Muscle of leg (tissue), 11 donors: ENCODE measurements around the gene SEL1L3. TPM values are rescaled to one million over a fixed set of nuclear protein-coding genes. Genes with fewer than 3 reads are reported as not detected.

Experiments
- DNase-seq: peaks from one replicate; pipeline ENCODE4 v3.0.0; 2013
- H3K27ac ChIP-seq: one replicate; pipeline ENCODE4 v1.5.1; 2013; ENCODE audit warnings: mild to moderate bottlenecking, low read length, control low read depth
- H3K27me3 ChIP-seq: one replicate; pipeline ENCODE4 v1.6.1; 2013; ENCODE audit warnings: low read length; ENCODE audit not compliant: control insufficient read depth, insufficient read depth
- H3K36me3 ChIP-seq: one replicate; pipeline ENCODE4 v1.6.1; 2013; ENCODE audit warnings: low read length; ENCODE audit not compliant: control insufficient read depth, insufficient read depth
- H3K4me1 ChIP-seq: one replicate; pipeline ENCODE4 v1.6.1; 2013; ENCODE audit warnings: low read length; ENCODE audit not compliant: control insufficient read depth, insufficient read depth
- H3K4me3 ChIP-seq: one replicate; pipeline ENCODE4 v1.5.1; 2013; ENCODE audit warnings: low read length, control low read depth
- H3K9me3 ChIP-seq: replicated peaks from 2 replicates; pipeline ENCODE4 v1.6.1; 2013; ENCODE audit warnings: low read depth, low read length; ENCODE audit not compliant: control insufficient read depth
- WGBS: methylation state at CpG from one replicate; pipeline ENCODE4 v1.1.5; 2013; ENCODE audit warnings: missing lambda C conversion rate; ENCODE audit not compliant: insufficient coverage; 5-methylcytosine and 5-hydroxymethylcytosine counted together
- polyA plus RNA-seq, 8 donors: library from polyadenylated mRNA; unstranded; fragments of 120-200 nt; gene quantifications; one replicate each; pipeline versions ENCODE4 v1.2.1 to v1.2.3, GENCODE V29; 2013; ENCODE audit warnings: inconsistent platforms in 1 of 8, low replicate concordance in 1 of 8; ENCODE audit not compliant: insufficient read length in 8 of 8, insufficient read depth in 1 of 8
- total RNA-seq: library from RNA; stranded (reverse); fragments of 120-200 nt; gene quantifications from one replicate; pipeline ENCODE4 v1.2.4, GENCODE V29; 2013

The SEL1L3 gene
- total and polyA plus RNA-seq, 9 donors, result 10.8 to 21.3 (median 16.8) TPM

DNA sequence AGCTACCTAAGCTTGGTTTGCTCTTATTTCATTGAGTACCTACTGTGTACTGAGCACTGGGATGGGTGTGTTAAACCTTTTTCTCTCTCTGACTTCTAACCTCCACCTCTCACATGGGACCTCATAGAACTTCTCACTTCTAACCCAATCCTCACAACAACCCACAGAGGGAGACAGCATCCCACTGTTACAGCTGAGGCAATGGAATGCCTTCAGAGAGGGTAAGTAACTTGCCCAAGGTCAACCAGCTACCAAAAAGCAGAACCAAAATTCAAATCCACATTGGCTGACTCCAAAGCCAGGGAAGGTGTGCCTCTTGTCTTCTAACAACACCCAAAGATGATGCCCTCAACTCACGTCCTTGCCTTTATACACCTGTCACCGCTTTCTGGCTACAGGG, 5.4 kb downstream of the SEL1L3 start:
- peaks cover 6% of the 10 kb centered on the region for H3K4me1 ChIP-seq
- 100% methylated on average over 1 of the region's 2 CpGs for WGBS
- no peak overlapping the region for H3K27ac ChIP-seq

DNA sequence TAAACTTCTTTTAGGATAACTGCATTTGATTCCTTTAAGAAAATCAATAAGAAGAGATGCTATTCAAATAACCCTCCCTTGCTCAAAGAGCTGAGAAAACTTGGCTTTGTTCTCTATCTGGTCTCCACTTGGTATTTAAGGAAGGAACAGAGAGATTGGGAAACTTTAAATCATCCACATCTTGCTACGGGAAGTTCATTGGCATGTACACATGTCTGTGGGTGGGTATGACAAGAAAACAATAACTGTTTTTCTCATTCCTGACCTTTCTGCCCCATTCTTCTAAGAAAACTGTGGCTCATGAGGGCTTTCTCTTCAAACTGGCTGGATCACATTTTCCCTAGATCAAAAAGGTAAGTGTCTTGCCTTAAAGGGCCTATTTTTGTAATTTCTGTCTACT, 6.0 kb downstream of the SEL1L3 start:
- H3K36me3 ChIP-seq, result no peaks in the 10 kb centered on the region
- WGBS, result no CpG with 5 or more reads among the region's 1 CpG

More for the DNA sequence above, 5.4 kb downstream of the SEL1L3 start:
- H3K4me3 ChIP-seq, result no peak overlapping the region
- H3K27me3 ChIP-seq, result no peaks in the 10 kb centered on the region
- no peaks in the 10 kb centered on the region for H3K36me3 ChIP-seq
- no peaks in the 10 kb centered on the region for H3K9me3 ChIP-seq
- no peak for DNase-seq

DNA sequence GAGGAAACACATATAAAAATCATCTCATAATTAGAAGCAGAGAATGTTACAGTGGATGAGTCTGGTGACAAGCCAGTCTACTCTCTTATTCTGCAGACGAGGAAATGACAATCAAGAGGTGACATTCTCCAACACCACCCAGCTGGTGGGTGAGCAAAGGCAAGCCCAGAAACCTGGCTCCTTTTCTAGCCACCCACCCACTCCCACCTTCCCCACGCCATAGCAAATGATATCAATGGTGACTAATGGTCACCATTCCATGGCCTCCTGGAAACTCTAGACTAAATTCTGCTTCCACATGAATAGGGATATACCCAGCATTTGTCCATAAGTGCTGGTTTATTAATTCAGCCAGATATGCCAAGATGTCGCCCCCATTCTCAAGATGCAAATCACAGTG, 10.7 kb downstream of the SEL1L3 start:
- Histone ChIP-seq H3K36me3 (peaks cover 1% of the 10 kb centered on the region), H3K4me1 (no peaks in the 10 kb centered on the region), H3K27ac (no peak overlapping the region), H3K27me3 (no peaks in the 10 kb centered on the region), H3K9me3 (no peaks in the 10 kb centered on the region), H3K4me3 (no peak overlapping the region)
- WGBS, result 100% methylated on average over 1 of the region's 3 CpGs
- DNase-seq, result no peak

More for the DNA sequence above, 6.0 kb downstream of the SEL1L3 start:
- peaks cover 3% of the 10 kb centered on the region for H3K4me1 ChIP-seq
- H3K27me3 ChIP-seq, result no peaks in the 10 kb centered on the region
- DNase-seq, result peak; percentile 23
- H3K9me3 ChIP-seq, result no peaks in the 10 kb centered on the region
- no peak overlapping the region for H3K4me3 ChIP-seq
- H3K27ac ChIP-seq, result no peak overlapping the region

DNA sequence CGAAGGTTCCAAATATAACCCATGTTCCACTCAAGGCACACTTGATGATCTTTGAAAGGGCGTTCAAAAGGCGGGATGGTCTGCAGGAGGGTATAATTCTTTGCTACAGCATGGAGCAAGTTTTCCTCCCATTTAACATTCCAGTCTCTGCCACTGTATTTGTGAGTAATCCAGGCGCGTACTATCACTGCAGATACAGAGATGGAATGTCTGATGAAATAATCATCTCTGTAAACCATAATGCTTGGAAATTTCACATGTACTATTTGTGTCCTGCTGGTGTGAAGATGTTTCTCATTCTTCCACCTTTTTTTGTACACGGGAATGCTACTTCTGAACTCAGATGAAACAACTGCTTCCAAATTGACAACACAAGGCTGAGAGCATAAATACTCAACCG, 15.5 kb downstream of the SEL1L3 start:
- DNase-seq, result no peak
- H3K4me1 ChIP-seq, result no peaks in the 10 kb centered on the region
- no peak overlapping the region for H3K4me3 ChIP-seq
- H3K36me3 ChIP-seq, result peaks cover 8% of the 10 kb centered on the region
- no peak overlapping the region for H3K27ac ChIP-seq
- H3K9me3 ChIP-seq, result no peaks in the 10 kb centered on the region
- no CpG with 5 or more reads among the region's 7 CpGs for WGBS
- no peaks in the 10 kb centered on the region for H3K27me3 ChIP-seq

DNA sequence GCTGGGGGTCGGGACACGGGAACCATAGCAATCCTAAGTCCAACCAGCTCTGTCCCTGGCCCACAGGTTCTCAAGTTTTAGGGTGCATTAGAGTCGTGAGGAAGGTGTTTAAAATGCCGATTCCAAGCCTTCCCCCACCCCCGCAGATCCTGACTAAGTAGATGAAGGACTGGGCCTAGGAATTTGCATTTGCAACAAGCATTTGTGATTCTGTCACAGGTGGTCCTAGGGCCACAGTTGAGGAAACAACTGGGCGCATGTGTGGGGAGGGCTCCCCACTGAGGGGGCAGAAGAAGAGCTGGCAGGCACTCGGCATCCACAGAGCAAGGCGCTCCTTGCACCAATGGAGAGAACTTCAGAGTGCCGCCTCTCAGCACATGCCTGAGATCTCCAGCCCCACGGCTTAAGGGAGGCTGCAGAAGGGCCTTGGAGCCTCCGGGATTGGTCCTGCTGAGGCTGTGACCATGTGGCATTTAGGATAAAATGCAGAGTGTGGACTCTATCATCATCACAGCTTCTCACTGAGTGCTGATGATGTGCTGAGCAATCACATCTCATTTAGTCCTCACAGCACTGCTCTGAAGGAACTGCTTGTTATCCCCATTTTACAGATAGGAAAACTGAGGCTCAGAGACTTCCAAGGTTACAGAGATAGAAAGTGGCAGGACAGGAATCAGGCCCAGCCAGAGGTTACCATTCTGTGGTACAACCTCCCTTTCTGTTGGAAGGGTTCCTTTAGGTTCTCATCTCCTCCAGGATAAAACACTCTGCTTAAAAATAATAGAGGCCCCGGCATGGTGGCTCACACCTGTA, 16.7 kb downstream of the SEL1L3 start:
- WGBS, result 92% methylated on average over 6 of the region's 12 CpGs

DNA sequence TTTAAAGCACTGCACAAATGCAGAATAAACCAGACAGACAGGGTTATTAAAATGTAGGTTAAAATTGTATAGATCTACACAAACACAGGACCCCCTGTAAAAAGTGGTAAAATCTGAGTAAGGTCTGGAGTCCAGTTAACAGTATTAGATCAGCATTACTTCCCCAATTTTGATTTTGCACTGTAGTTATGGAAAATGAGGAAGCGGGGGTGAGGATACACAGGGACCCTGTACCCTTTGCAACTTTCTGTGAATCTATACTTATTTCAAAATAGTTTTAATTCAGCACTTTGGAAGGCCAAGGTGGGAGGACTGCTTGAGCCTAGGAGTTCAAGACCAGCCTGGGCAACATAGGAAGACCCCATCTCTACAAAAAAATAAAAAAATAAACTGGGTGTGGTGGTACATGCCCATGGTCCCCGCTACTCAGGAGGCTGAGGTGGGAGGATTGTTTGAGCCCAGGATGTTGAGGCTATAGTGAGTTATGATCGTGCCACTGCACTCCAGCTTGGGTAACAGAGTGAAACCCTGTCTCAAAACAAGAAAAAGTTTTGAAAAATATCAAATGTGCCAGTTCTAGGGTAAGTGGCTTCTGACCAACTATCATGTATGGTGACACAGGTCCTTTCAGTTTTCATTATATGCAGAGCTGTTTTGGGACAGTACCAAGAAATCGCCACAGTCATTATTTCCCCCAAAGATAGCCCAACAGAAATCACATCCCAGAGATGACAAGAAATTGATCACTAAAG, 17.7 kb downstream of the SEL1L3 start:
- no peaks in the 10 kb centered on the region for H3K27me3 ChIP-seq
- no peak overlapping the region for H3K27ac ChIP-seq
- H3K4me3 ChIP-seq, result no peak overlapping the region
- H3K9me3 ChIP-seq, result no peaks in the 10 kb centered on the region
- 77% methylated on average over 2 of the region's 4 CpGs for WGBS
- peaks cover 8% of the 10 kb centered on the region for H3K36me3 ChIP-seq
- peak; percentile 16 for DNase-seq
- no peaks in the 10 kb centered on the region for H3K4me1 ChIP-seq

More for the DNA sequence above, 16.7 kb downstream of the SEL1L3 start:
- H3K9me3 ChIP-seq, result no peaks in the 10 kb centered on the region
- peaks cover 8% of the 10 kb centered on the region for H3K36me3 ChIP-seq
- no peak for DNase-seq
- H3K27me3 ChIP-seq, result no peaks in the 10 kb centered on the region
- no peaks in the 10 kb centered on the region for H3K4me1 ChIP-seq
- H3K27ac ChIP-seq, result no peak overlapping the region
- H3K4me3 ChIP-seq, result no peak overlapping the region

DNA sequence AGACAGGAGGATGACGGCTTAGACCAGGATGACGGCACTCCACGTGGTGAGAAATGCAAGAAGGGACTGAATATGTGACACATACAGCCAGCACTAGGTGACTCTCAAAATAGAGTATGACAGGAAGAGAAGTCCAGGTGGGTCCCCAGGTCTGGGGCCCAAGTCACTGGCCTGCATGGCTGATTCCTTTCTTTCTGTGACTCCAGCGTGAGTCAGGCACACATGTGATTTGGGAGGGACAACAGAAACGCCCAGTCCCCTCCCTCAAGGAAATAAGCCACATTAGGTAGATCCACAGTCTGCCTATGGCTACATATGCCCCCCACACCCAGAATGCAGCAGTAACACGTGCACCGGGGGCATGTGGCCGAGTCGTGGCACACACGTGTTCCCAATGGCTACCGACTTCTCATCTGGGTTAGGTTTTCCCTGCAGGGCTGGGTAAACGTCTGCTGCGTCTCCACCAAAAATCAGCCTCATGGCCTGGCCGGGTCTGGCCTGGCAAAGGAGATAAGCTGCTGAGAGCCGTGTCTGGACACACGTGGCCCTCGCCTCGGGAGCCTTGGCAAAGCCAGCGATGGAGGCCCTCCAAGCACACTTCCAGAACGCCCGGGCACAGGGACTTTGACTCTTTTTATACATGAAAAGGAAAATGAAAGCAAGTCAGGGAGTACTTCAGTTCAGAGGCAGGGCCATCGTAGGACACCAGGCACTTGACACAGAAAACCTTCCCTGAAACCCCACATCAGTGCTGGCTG, 19.3 kb downstream of the SEL1L3 start:
- no peak for DNase-seq
- 80% methylated on average over 22 of the region's 22 CpGs for WGBS
- H3K4me3 ChIP-seq, result no peak overlapping the region

DNA sequence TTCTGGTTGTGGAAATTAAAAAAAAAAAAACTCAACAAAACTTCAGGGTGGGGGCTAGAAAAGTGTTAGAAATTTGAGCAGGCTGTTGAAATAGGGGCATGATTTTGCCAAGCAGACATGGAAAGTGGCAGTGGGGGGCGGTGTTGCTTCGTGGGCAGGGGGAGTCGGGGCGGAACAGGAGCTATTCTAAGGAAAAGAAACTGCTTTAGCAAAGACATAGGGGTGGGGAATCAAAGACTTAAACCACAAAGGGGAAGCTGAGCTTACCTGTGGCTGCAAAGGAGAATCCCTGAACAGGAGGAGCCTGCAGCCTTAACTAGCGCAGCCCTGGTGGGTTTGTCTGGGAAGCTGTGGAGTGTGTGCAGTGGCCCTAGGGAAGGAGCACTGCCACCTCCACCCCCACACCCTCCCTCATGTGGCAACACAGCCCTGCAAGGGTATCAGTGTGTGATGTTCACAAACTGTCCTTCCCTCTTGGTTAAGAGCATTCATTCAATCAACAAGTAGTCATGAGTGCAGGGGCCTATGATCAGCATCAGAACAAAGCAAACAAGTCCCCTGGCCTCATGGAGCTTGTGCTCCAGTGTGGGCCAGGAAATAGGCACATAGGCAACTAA, 20.5 kb downstream of the SEL1L3 start:
- Histone ChIP-seq H3K4me3 (no peak overlapping the region), H3K4me1 (no peaks in the 10 kb centered on the region), H3K36me3 (peaks cover 8% of the 10 kb centered on the region), H3K9me3 (no peaks in the 10 kb centered on the region), H3K27me3 (no peaks in the 10 kb centered on the region), H3K27ac (no peak overlapping the region)
- WGBS, result 33% methylated on average over 4 of the region's 5 CpGs
- peak; percentile 19 for DNase-seq

More for the DNA sequence above, 19.3 kb downstream of the SEL1L3 start:
- Histone ChIP-seq H3K4me1 (no peaks in the 10 kb centered on the region), H3K27ac (no peak overlapping the region), H3K36me3 (peaks cover 8% of the 10 kb centered on the region), H3K9me3 (no peaks in the 10 kb centered on the region), H3K27me3 (no peaks in the 10 kb centered on the region)

DNA sequence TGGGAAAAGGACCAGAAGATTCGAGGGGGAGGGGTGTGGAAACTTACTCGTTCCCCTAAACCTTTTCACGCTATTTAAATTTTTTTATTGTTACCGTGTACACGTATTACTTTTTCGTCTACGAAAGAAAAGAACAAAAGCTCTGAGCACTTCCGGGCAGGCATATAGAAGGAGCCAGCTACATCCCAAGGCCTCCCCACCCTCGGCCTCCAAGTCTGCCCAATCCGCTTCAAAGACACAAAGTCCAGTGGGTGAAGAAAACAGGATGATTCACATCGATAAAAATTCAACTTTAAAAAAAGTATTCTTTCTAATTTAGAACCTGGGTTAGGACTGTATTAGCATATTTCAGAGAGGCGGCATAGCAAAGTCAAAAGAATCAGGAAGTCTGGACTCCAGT, 23.1 kb downstream of the SEL1L3 start:
- H3K27me3 ChIP-seq, result no peaks in the 10 kb centered on the region
- DNase-seq, result no peak
- 92% methylated on average over 7 of the region's 12 CpGs for WGBS
- no peaks in the 10 kb centered on the region for H3K9me3 ChIP-seq
- no peak overlapping the region for H3K4me3 ChIP-seq
- no peak overlapping the region for H3K27ac ChIP-seq
- no peaks in the 10 kb centered on the region for H3K36me3 ChIP-seq
- H3K4me1 ChIP-seq, result no peaks in the 10 kb centered on the region
